Activated CD4-positive, alpha-beta T cell treated with anti-CD3 and anti-CD28 coated beads for 1 hour (primary cell): ENCODE data around the gene PCARE.
"Not testable (repeated sequence)": the region's sequence is repeated elsewhere in the genome, so short reads cannot be mapped to it uniquely, and the experiment has no call there.

Source experiments
- DNase-seq: peaks from one replicate; pipeline ENCODE4 v3.0.0-alpha.2; 2020

PCARE gene

GRCh38 chr2:29090311-29090710 is 16.0 kb upstream of the PCARE start:
- not testable (repeated sequence) for DNase-seq

DNA sequence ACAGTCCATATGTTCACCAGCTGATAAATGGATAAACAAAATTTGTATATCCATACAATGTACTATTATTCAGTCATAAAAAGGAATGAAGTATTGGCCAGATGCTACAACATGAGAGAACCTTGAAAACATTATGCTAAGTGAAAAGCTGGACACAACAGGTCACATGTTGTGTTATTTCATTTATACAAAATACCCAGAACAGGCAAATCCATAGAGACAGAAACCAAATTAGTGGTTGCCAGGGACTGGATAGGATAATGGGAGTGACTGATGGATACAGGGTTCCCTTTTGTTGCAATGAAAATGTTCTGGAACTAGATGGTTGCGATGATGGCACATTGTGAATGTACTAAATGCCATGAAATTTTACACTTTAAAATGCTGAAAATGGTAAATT is 10.2 kb upstream of the PCARE start:
- no peak for DNase-seq

GRCh38 chr2:29082804-29083495 is 8.6 kb upstream of the PCARE start:
- DNase-seq = no peak

DNA sequence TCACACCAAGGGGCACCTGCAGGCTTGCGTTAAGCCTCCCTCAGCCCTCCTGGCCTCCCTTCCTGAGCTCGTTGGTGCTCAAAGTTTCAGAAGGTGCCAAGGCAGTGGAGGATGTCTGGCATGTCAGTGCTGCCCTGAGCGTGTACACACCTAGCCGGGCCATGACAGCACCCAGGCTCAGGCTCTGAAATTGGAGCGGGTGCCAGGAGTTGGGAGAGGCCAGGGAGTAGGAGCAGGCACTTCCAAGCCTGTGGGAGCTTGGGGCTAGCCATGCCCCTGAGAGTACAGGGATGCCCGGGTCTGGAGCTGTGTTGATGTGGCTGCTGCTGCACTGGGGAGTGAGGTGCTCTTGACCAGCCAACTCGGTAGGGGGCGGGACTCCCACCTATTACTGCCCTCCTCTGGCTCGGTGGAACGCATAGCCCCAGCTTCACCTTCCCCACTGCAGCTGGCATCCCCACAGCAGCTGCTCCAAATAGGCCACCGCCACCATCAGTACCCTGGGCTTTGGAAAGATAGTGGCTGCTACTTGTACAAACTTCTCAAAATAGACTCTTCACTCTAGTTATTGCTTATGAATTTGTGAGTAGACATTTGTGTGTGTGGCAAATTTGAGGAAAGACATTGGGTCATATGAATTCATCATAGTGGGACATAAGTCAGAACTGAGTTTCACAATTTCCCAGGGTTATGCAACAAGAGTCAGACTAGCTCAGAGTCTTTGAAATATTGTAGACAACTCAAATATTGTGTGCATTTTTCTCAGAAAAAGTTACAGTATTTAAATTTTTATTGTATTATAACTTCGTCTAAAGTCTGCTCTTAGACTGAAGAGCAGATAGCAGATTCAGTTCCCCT is 6.8 kb upstream of the PCARE start:
- no peak for DNase-seq

- DNase-seq = no peak
Observed at GRCh38 chr2:29079887-29080286, 5.6 kb upstream of the PCARE start.

DNA sequence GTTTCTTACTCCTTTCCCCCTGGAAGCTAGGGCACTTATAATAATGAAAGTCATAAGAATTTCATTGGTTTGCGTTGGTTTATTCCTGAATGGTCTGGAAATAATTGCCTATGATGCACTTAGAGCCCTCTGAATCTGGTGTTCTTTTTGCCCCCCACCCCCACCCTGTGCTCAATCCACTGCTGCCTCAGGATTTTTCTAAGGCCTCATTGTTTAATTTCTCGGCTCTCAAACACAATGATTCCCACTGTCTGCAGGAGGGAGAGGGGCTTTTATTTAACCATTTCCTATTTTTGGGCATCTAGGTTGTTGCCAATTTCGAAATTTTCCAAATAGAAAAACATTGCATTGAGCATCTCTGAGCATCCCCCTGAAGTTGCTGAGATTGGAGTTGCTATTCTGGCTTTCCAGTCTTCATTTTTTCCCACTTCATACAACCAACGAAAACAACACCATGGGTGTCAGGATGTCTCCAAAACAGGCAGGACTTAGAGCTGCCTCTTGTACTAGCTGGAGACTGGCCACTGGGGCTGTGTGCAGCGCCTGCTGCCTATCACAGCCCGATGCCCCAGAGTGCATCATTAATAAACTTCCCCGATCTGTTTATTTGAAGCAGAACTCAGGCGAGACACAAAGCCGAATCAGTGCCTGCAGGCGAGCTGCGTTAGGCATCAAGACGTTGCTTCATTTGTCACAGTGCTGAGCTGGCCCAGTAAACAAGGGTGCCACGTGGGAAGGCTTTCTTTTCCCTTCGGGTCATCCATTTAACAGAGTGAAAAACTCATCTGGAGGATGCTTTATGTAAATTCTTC is 1.8 kb upstream of the PCARE start:
- no peak for DNase-seq

DNA sequence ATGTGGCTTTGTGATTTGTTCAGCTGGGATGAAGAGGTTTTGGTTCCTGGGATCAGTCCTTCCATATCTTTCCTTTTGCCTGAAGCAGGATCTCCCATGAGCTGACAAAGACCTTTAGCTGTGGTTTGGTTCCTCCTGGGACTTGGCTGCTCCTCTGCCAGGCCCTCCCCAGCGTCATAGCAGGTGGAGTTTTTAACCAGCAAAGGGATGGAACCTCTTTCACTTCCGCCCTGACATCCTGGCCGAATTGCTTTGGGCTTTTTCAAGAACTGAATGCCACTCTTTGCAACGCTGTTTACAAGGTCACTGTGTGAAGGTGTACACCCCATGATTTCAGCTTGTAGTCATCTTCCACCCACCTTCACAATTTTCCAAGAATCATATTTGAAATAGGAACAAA is 390 bp downstream of the PCARE start:
- no peak for DNase-seq

DNA sequence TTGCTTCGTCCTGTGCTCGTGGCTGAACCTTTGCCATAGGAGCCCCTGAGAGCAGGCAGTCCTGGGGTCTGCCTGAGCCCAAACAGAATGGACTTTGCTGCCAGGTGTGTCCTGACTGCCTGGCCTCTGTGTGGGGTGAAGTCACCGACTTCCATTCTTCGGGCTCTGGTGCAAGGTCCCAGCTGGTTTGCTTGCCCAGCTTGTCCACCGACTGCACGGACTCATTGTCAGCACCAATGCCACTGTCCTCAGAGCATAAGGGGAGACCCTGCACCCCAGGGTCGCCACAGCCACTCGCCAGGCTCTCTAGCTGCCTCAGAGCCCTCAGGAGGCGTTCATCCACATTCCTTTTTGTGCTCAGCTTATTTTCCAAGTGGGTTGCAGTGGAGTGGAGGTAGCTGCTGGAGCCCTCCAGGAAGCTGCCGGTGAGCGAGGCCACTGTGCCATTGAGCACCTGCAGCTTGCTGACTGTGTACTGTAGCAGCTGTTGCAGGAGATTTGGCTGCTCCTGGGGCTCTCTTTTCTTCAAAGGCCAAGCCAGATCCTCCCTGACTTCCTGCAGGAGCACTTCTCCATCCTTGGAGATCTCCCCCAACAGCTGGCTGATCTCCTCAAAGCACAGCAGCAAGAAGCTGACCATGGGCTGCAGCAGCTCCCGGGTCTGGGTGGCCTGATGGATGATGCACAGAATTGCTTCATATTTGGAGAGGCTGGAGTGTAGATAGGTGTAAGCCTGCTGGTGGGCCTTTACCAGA is 1.2 kb downstream of the PCARE start:
- no peak for DNase-seq

DNA sequence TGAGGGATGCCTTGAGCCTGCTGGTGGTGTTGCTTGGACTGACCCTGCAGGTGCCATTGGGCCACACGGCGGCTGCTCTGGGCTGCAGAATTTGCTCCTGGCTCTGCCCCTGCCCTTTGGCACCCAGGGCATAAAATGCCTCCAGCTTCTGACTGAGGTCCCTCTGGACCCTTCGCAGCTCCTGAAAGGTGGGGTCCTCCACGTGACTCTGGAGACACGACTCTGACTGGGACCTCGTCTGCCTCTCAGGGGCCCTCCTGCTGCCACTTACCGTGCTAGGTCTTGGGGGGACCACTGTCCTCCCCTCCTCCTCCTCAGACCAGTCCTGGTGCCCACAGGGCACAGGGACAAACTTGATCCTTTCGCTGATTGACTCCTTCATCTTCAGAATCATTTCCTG is 2.1 kb downstream of the PCARE start:
- no peak for DNase-seq

GRCh38 chr2:29071032-29071975 is 3.0 kb downstream of the PCARE start:
- DNase-seq = no peak

- DNase-seq = no peak
Observed at GRCh38 chr2:29070526-29070925, 3.8 kb downstream of the PCARE start.

GRCh38 chr2:29068513-29068912 is 5.8 kb downstream of the PCARE start:
- no peak for DNase-seq

GRCh38 chr2:29066997-29067605 is 7.2 kb downstream of the PCARE start:
- DNase-seq = no peak

DNA sequence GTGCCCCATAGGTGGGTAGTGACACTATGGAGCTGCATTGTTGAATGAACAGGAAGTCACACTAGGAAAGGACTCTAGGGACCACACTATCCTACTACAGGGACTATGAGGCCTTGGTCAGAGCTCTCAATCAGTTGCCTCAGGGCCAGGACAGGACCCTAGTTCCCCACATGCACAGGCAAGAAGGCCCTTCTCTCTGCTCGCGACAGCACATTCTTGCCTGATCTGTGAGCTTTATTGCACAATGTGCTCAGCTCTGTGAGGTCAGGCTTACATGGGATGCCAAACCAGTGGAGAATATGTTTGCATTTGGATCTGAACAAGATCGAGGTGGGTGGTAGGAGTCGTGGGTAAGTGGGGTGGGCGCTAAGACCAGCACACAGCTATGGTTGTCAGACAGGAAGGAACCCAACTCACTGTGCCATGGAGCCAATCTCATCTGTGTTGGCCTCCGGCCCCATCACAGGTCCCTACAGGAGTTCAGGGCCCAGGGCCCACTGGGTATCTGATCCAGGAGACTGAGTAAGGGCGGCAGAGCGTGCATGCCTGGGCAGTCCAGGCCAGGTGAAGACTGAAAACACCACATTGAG is 8.0 kb downstream of the PCARE start:
- DNase-seq = no peak

- no peak for DNase-seq
Observed at GRCh38 chr2:29065068-29065811, 9.1 kb downstream of the PCARE start.

GRCh38 chr2:29064746-29065067 is 9.6 kb downstream of the PCARE start:
- no peak for DNase-seq

DNA sequence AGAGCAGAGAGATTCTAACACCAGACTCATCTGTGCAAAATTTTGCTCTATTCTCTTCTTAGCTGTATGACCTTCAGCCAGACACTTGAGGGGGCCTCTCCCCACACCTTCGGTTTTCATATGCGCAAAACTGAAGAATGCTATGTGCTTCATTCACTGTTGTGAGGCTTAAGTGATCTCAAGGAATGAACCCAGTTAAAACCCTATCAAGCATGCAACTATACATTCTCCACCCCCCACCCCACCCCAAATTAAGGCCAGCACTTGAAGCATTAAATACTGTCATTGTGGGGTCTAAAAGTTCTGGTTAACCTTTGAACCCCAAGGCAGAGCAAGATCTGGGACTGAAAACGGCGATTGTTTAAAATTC is 10.0 kb downstream of the PCARE start:
- no peak for DNase-seq

GRCh38 chr2:29063646-29064345 is 10.5 kb downstream of the PCARE start:
- no peak for DNase-seq

DNA sequence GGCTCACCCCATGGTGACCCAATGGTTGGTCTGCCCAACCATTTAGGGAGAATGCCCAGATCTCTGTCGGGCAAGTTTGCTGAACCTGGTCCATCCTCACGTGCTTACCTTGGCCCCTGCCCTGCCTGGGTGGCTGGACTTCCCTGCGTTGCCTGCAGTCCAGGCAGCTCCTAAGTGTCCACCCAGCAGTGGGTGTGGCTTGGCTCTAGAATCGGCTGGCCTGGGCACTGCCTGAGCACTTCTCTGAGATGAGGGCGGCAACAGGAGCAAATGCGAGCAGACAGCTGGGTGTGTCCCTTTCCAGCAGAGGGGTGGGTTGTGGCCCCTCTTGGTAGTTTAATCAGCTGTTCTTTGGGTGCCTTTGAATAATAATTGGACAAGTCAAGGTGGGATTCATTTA is 11.3 kb downstream of the PCARE start:
- DNase-seq = no peak

GRCh38 chr2:29062371-29062770 is 12.0 kb downstream of the PCARE start:
- DNase-seq = no peak
